Stimulated activated CD8-positive, alpha-beta memory T cell treated with anti-CD3 and anti-CD28 coated beads, Interleukin-15, amount 100 ng/mL, for 48 hours (primary cell): ENCODE results near the gene STX11.
A peak's percentile ranks its signal among the peaks of the same experiment; 100 is the strongest.
"Not testable (repeated sequence)": the region's sequence is repeated elsewhere in the genome, so short reads cannot be mapped to it uniquely, and the experiment has no call there.

ENCODE experiments used
- DNase-seq, 2 donors: peaks; one replicate each; pipeline ENCODE4 v3.0.0-alpha.2; 2020; ENCODE audit warnings: low read depth in 2 of 2

Gene STX11

GRCh38 chr6:144149894-144150709, at the start of gene STX11:
Gene STX11 (plus strand): TSS chr6:144150517. CDS start chr6:144186628, 36,111 bp downstream.
- peak; percentile 69 to 87 for DNase-seq

- DNase-seq: no peak
Observed at GRCh38 chr6:144103026-144103563, 47.2 kb upstream of the STX11 start.

DNA sequence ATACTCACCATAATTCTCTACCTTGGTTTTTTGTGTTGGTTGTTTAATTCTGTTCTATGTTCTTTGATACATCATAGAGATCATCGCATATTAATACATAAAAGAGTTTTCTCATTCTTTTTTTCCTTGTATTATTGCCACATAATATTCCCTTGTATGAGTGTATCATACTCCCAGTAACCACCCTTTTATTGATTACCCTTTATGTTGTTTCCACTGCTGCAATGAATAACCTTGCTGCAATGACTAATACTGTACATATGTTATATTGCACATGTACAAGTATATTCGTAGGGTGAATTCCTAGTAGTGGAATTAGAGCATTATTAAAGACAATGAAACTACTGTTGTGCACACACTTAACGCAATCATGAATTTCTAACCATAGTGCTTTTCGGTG, 45.8 kb upstream of the STX11 start:
- no peak for DNase-seq

DNA sequence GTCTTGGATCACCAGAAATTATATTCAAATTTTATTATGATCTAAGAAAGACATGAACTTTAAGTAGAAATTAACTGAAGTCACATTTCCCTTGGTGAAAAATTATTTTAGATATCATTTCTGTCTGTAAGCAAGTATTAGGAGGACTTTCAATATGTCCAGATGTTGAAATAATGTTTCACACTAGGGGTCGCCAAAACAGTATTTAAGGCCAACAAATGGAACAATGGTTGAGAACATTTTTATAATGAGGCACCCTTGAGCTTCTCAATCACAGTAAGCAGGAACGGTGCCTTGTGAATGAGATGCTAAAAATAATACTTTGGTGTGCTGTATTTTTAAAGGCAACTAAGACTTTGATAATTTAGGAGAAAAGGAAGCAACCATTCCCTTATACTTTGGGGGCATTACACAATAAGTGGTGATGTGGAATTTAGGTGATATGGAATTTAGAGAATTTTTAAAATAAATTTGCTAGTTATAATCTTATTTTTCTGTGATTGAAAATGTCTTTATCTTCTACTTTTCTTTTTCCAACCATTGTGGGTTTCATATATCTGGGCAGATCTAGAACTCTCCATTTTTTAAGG, 45.3 kb upstream of the STX11 start:
- peak in 1 of 2 donors; percentile 8 for DNase-seq

GRCh38 chr6:144106206-144106605, 44.1 kb upstream of the STX11 start:
- DNase-seq: no peak

- DNase-seq: no peak
Observed at GRCh38 chr6:144110210-144110609, 40.1 kb upstream of the STX11 start.

- no peak for DNase-seq
Observed at GRCh38 chr6:144113366-144113765, 37.0 kb upstream of the STX11 start.

DNA sequence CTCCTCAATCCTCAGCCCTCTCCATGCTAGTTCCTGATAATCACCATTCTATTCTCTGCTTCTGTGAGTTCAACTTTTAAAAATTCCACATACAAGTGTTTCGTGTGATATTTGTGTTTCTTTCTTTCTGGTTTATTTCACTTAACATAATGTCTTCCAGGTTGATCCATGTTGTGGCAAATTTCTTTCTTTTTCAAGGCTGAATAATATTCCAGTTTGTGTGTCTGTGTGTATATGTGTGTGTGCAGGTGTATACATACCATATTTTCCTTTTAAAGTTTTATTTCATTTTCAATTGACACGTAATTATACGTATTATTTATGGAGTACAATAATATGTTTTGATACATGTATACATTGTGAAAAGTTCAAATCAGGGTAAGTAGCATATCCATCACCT, 35.1 kb upstream of the STX11 start:
- DNase-seq: no peak

DNA sequence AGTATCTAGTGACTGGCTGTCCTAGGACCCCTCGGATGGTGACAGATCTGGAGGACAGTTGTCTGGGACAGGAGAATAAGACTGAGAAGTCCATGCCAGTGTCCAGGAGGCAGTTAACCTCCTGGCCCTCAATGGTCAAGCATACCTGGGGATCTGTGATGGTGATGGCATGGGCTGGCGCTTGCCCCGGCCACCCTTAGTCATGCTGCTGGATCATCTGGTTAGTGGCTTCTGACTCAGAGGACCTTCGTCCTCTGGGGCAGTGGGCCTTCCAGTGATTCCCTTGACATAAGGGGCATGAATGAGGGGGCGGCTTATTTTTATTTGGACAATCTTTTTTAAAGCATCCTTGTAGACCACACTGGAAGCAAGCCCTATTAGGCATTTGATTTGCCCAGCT, 30.9 kb upstream of the STX11 start:
- DNase-seq: no peak

DNA sequence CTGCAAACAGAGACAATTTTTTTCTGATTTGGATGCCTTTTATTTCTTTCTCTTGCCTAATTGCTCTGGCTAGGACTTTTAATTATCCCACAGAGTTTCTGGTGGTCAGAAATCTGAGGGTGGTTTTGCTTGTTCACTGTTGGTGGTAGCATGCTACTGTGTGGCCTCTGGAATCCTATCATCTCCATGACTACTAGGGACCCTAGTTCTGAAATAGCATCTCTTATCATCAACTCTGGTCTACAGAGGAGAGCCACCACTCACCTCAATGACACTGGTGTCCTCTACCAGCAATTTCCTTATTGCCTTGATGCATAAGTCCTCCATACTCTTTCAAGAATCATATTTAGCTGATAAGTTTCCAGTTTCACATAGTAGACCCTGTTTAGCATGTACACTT, 27.5 kb upstream of the STX11 start:
- DNase-seq: no peak

GRCh38 chr6:144123421-144123820, 26.9 kb upstream of the STX11 start:
- no peak for DNase-seq

DNA sequence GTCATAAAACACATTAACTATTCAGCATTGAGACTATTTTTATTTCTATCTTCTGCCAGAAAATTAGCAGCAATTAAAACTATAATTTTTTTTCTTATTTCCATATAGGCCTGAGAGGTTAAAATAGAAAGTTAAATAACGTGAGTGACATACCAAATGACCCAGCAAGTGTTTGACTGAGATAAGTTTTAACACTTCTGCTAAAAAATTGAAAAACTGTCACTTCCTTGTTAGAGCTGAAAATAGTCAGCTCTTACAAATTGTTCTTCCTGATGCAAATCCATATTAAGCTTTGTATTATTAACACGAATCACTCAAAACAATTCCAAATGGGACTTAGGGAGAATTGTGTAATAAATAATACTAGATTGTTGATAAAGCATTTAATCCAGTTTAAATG, 26.5 kb upstream of the STX11 start:
- DNase-seq: no peak

- DNase-seq: no peak
Observed at GRCh38 chr6:144127097-144127496, 23.2 kb upstream of the STX11 start.

DNA sequence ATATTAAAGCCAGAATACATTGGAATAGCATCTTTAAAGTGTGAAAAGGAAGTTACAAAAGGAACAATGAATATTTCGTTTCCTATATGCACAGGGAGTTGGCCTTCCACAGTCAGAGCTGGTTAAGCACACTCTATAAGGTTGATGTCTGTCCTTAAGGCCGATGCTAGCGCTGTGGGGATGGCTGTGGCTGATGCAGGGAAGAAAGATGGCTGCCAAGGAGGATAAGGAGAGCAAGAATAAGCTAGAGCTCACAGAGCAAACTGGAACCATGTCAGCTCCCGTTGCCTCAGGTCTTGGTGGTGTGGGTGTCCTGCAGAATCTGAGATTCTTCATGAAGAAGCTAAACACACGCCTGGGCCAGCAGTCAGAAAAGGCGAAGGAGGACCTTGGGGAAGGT, 20.8 kb upstream of the STX11 start:
- DNase-seq: no peak

DNA sequence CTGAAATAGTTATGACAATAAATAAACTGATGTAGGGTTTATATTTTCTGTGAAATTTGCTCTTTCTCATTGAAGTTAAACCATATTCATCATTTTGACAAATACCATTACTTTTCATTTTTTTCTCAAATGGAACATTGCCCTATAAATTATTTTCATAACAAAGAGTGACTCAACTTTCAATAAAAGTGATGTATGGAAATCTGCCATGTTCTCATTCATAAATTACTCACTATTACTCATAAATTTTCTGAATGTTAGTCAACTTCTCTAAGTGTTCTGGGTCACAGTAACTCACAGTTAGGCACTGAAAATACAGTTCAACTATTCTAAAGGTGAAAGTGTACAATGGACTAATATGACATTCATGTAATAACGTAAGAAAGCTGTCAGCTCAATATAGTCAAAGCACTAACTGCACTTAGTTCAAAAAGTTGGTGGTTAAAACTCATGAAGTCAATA, 19.0 kb upstream of the STX11 start:
- DNase-seq: no peak

DNA sequence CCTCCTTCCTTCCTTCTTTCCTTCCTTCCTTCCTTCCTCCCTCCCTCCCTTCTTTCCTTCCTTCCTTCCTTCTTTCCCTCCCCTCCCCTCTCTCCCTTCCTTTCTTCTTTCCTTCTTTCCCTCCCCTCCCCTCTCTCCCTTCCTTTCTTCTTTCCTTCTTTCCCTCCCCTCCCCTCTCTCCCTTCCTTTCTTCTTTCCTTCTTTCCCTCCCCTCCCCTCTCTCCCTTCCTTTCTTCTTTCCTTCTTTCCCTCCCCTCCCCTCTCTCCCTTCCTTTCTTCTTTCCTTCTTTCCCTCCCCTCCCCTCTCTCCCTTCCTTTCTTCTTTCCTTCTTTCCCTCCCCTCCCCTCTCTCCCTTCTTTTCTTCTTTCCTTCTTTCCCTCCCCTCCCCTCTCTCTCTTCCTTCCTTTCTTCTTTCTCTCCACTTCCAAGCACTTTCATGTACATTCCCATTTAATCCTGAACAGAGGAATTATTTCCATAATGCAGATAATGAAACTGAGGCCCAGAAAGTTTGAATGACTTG, 18.1 kb upstream of the STX11 start:
- not testable (repeated sequence) for DNase-seq

DNA sequence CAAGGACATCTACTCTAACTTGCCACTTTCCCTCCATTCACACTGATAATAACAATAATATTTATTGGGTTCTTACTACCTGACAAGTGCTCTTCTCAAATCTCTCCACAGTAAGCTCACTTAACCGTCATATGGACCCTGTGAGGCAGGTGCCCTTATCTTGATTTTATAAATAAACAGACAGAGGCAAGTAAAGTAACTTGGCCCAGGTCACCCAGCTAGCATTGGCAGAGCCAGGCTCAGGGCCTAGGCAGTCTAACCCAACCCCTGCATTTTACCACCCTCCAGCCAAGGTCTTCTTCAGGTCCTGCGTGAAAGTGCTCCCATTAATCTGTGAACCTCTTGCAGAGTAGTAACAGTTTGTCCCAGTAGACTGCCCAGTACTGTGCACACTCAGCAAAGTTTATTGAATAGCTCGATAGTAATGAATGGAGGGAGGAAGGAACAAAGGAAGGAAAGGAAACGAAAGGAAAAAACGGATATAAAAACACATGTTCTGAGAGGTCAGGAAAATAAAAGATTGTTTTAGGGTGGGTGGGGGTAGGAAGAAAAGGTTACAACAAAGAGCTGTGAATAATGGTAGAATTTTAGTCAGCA, 17.0 kb upstream of the STX11 start:
- DNase-seq: no peak

GRCh38 chr6:144134176-144134575, 16.1 kb upstream of the STX11 start:
- no peak for DNase-seq

- DNase-seq: no peak
Observed at GRCh38 chr6:144134737-144135136, 15.6 kb upstream of the STX11 start.

- DNase-seq: no peak
Observed at GRCh38 chr6:144138542-144138941, 11.8 kb upstream of the STX11 start.

GRCh38 chr6:144139817-144140216, 10.5 kb upstream of the STX11 start:
- DNase-seq: no peak

DNA sequence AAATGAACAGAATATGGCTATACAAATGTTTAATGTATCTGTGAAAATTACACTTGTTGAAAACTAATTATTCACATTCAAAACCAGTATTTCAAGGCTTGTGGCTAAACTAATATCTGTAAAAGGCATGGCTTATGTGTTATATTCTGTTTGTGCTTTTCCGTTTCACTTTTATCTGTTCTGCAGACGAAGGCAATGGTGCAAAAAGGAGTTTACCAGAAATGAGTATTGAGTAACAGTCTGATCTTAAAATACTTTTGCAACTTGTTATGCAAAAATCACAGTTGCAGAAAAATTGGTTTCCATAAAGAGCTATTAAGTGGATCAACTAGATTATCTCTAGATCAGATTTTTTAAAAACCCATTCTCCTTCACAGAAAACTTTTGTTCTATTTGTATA, 9.4 kb upstream of the STX11 start:
- no peak for DNase-seq
